HG02759 (cell line): ENCODE data around the gene PYM1.

Experiments
- ATAC-seq: cut with Tn5 transposase; IDR thresholded peaks from one replicate; pipeline ENCODE4 v1.9.1; 2021; ENCODE audit warnings: mild to moderate bottlenecking, moderate library complexity; ENCODE audit not compliant: unreplicated experiment

The PYM1 gene

DNA sequence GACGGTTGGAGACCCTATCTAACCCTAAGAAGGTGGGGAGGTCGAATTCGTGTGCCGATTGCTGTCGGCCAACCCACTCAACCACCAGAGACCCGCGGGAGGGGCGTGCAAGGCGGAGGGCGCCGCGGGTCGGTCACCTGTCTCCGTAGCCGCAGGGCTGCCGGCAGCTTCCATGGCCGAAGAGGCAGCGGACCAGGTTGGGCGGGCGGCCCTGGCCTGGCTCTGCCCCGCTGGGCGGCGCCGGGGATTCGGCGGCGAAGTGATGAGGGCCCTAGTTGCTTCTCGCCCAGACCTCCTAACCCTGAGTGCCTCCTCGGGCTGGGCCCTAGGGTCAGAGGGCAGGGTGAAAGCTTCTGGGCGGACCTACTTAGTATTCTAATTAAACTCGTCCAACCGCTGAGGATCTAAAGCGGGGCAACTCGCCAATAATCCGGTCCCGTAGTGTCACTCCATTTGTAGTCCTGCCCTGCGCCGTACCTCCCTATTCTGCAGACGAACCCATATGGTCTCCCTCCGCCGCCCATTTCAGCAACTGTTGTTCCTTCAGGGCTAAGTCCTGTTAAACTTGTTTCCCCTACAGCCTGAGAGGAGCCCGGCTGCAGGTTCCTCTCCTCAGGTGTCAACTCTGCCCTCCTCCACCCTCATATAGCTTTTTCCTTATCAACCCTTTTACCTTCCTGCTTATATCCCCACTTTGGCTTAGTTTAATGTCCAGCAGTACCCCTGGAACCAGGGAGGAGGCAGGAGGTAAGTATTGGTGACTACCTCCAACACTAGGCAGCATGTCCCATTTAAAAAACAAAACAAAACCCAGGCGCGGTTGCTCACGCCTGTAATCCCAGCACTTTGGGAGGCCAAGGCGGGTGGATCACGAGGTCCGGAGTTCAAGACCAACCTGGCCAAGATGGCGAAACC, at the start of gene PYM1:
Gene PYM1, minus strand, starts transcription at position 307 of the 915 bp plus-strand sequence. Its CDS starts 133 bp downstream, at position 174.
- ATAC-seq = peak; percentile 41

- peak; percentile 16 for ATAC-seq
Observed at GRCh38 chr12:55974308-55974730, 46.6 kb upstream of the PYM1 start.

- peak; percentile 92 for ATAC-seq
Observed at GRCh38 chr12:55973599-55974307, 46.1 kb upstream of the PYM1 start, which contains the start of gene RAB5B. Gene RAB5B, plus strand, starts transcription at chr12:55974078. Its CDS starts 12,883 bp downstream, at chr12:55986961.

GRCh38 chr12:55972911-55973598, 45.4 kb upstream of the PYM1 start:
- ATAC-seq = no peak

- ATAC-seq = no peak
Observed at GRCh38 chr12:55972456-55972855, 44.8 kb upstream of the PYM1 start.

GRCh38 chr12:55972042-55972441, 44.3 kb upstream of the PYM1 start:
- ATAC-seq = no peak

GRCh38 chr12:55970775-55971174, 43.1 kb upstream of the PYM1 start:
- ATAC-seq = no peak

DNA sequence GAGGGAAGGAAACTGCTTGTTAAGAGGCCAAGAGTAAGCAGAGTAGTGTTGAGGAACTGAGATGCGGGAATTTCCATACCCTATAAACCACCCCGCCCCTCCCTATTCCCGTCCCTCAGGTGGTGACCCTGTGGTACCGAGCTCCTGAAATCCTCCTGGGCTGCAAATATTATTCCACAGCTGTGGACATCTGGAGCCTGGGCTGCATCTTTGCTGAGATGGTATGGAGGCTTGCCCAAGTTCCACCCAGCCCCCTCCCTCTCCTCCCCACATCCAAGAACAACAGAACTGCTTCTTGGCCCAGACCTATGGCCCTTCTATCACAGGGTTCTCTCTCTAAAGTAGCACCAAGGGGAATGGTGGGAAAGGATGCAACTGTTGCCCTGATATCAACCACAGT, 41.7 kb upstream of the PYM1 start:
- no peak for ATAC-seq

DNA sequence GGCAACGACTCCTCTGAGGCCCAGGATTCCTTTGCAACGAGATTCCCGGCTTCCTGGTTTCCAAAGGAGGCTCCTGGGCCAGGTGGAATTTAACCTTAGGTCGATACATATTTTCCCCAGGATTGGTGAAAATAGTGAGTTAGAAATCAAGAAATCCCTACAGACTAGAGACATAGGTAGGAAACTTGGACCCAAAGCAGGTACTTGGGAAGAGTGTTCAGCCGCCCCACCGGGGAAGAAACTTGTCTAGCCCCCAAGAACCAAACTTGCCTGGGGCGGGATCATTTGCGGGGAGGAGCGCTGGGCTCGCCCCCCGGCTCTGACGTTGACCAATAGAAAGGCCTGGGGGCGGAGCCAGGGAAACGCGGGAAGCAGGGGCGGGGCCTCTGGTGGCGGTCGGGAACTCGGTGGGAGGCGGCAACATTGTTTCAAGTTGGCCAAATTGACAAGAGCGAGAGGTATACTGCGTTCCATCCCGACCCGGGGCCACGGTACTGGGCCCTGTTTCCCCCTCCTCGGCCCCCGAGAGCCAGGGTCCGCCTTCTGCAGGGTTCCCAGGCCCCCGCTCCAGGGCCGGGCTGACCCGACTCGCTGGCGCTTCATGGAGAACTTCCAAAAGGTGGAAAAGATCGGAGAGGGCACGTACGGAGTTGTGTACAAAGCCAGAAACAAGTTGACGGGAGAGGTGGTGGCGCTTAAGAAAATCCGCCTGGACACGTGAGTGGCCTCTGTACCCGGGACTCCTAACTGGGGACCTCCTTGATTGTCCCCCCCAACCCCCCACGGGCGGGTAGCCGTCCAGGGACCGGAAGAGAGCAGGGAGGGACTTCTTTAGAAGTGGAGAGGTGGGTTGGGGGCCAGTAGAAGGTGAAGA, 39.0 kb upstream of the PYM1 start, which contains the start of gene CDK2:
Gene CDK2, plus strand, starts transcription at position 423 of the 874 bp plus-strand sequence. Its CDS starts 179 bp downstream, at position 602.
- ATAC-seq = peak; percentile 98

GRCh38 chr12:55965941-55966407, 38.3 kb upstream of the PYM1 start, which contains the start of gene PMEL:
Gene PMEL, minus strand, starts transcription at chr12:55966042. Its CDS starts 31 bp downstream, at chr12:55966011.
- no peak for ATAC-seq

DNA sequence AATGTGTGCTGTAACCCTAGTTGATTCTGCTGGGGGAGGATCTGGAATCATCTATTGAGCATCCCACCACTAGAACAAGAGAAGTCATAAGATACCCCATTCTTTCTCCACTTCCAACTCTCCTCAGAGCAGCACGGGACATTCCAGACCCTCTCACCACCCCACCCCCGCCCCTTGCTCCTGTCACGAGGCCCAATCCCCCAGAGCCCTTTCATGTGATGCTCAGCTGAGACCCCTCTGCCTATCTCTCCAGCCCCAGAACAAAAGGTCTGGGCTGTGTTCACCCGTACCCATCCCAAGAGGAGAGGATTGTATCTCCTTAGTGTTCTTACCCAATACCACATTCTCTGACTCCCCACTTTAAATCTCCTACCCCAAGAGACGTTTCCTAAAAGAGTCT, 37.5 kb upstream of the PYM1 start:
- ATAC-seq = no peak

DNA sequence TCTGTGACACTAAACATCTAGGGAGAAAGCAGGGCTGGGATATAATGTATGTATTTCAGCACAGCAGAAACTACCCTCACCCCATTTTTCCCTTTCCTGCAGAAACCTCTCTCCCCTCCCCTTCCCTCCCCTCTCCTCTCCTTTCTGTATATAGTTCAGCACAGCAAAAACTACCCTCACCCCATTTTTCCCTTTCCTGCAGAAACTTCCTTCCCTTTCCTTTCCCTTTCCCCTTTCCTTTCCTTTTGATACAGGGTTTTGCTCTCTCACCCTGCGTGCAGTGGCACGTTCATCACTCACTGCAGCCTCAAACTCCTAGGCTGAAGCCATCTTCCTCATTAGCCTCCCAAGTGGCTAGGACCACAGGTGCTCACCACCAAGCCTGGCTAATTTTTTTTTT, 36.1 kb upstream of the PYM1 start:
- no peak for ATAC-seq

GRCh38 chr12:55957106-55957859, 29.6 kb upstream of the PYM1 start:
- no peak for ATAC-seq

GRCh38 chr12:55955800-55956508, 28.3 kb upstream of the PYM1 start:
- ATAC-seq = no peak

DNA sequence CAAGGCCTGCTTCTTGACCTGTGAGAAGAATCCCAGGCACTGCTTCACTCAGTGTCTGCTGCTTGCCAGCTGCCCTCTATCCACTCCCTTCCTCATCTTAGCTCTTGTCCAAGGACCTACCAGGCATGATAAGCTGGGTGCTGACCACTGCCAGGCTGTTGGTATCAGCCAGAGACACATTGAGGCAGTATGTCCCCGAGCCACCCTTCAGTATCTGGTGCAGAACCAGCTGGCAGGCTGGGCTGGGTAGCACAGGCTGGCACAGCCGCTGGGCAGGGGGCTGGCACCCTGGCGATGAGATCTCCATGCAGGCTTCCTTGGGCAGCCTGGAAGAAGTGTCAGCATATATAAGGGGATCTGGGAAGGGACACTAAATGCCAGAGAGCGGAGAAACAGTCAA, 27.6 kb upstream of the PYM1 start:
- no peak for ATAC-seq

GRCh38 chr12:55946553-55946952, 18.9 kb upstream of the PYM1 start:
- no peak for ATAC-seq

GRCh38 chr12:55942577-55943136, 15.0 kb upstream of the PYM1 start:
- no peak for ATAC-seq

- no peak for ATAC-seq
Observed at GRCh38 chr12:55942055-55942454, 14.4 kb upstream of the PYM1 start.
